Measurements from ENCODE around the gene SH3RF3. TPM values are rescaled to one million over a fixed set of nuclear protein-coding genes. Genes with fewer than 3 reads are reported as not detected.

The SH3RF3 gene
- total RNA-seq, 2 experiments from 2014 or later: 2.2 to 2.5 TPM

DNA sequence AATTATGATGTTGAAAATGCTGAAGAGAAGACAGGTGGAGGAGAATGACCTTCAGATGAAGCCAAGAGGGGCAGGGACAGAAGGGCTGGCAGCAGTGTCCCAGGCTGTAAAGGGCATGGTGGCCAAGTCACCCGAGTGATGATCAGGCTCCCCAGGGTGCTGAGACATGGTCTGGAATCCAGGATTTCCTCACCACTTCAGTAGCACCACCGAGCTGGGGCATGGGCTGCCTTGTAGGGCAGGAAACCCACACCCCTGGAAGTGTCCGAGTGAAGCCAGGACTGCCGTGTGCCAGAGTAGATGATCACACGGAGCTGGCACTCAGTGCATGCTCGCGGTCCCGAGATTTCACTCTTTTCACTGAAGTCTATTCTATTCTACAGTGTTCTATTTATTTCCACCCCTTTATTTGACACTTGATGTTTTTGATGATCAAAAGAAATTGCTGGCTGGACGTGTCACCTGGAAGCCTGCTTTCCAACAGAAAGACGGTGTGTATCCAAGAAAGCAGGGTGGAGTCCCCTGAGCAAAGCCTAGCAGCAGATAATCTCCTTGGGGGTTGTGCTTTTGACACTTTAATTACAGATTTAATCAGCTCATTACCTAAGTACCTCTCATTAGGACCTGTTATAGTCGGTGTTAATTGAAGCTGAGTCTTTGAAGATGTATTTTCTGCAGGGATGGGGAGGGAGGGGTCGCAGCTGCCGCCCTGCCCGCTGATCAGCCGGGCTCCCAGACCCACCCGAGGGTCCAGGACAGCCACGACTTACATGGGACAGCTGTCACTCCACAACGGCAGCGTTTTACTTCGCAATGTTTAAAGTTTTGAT lies 392.4 kb downstream of the SH3RF3 start:
- no peak overlapping the region for H3K27ac Mint-ChIP-seq

DNA sequence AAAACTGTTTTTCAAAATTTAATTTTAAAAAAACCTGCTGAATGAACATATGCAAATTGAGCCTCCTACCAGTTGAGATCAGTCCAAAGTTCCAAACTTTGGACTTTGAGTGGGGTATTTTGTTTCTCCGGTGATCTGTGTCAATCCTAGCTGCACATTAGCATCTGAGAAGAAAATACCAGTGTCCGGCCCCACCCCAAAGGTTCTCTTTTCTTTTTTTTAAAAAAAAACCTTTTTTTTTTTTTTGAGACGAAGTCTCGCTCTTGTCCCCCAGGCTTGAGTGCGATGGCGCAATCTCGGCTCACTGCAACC lies 393.0 kb downstream of the SH3RF3 start:
- Mint-ChIP-seq H3K4me3 (no peak overlapping the region), H3K4me1 (no peaks in the 10 kb centered on the region), H3K36me3 (no peaks in the 10 kb centered on the region), H3K27me3 (no peaks in the 10 kb centered on the region), H3K27ac (no peak overlapping the region), H3K9me3 (no peaks in the 10 kb centered on the region)
- no peak for DNase-seq

More for the DNA sequence above, 392.4 kb downstream of the SH3RF3 start:
- Mint-ChIP-seq H3K4me1 (no peaks in the 10 kb centered on the region), H3K27me3 (no peaks in the 10 kb centered on the region), H3K36me3 (no peaks in the 10 kb centered on the region), H3K4me3 (no peak overlapping the region), H3K9me3 (no peaks in the 10 kb centered on the region)
- no peak for DNase-seq

- Mint-ChIP-seq H3K27ac (no peak overlapping the region), H3K36me3 (no peaks in the 10 kb centered on the region), H3K27me3 (no peaks in the 10 kb centered on the region), H3K4me3 (no peak overlapping the region), H3K9me3 (no peaks in the 10 kb centered on the region), H3K4me1 (no peaks in the 10 kb centered on the region)
- no peak for DNase-seq
Measured at GRCh38 chr2:109523121-109523520, 394.1 kb downstream of the SH3RF3 start.

GRCh38 chr2:109523536-109524361 lies 394.7 kb downstream of the SH3RF3 start:
- Mint-ChIP-seq H3K27ac (no peak overlapping the region), H3K36me3 (no peaks in the 10 kb centered on the region), H3K9me3 (no peaks in the 10 kb centered on the region), H3K27me3 (no peaks in the 10 kb centered on the region), H3K4me1 (no peaks in the 10 kb centered on the region), H3K4me3 (no peak overlapping the region)
- DNase-seq: no peak

DNA sequence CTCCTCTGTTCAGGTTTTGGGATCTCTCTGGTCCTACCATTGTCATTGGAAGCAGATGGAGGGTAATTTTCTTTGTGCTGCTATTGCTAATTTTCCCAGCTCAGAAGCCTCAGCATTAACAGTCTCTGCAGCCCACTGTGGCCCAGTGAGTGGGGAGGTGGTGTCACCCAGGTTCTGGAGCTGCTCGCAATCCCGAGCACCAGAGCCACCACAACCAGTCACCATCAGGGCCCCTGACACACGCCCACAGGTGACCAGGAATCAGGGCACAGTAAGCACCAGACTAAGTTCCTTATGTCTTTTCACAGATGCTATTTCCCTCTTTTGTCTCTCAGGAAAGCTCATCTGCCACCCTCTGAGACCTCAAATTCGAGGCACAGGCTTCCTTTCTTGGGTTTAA lies 396.8 kb downstream of the SH3RF3 start:
- H3K36me3 Mint-ChIP-seq: no peaks in the 10 kb centered on the region
- H3K9me3 Mint-ChIP-seq: no peaks in the 10 kb centered on the region
- H3K4me1 Mint-ChIP-seq: no peaks in the 10 kb centered on the region
- H3K27me3 Mint-ChIP-seq: no peaks in the 10 kb centered on the region
- H3K27ac Mint-ChIP-seq: no peak overlapping the region
- H3K4me3 Mint-ChIP-seq: no peak overlapping the region
- no peak for DNase-seq

DNA sequence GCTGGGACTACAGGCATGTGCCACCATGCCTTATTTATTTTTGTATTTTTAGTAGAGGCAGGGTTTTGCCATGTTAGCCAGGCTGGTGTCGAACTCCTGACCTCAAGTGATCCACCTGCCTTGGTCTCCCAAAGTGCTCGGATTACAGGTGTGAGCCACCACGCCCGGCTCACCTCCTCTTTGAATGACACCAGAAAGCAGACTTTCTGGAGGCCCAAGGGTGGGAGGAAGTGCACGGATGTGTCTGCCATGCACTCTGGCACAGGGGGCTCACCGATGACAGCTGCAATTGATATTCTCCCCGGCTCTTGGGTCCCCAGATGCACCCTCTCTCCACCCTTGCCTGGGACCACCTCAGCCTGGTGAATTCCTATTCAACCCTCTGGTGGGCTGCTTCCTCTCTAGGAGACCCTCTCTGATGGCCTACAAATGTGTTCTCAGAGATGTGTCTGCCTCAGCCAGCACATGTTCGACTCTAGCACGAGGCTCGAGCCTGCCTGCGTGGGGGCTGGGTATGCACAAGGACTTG lies 397.5 kb downstream of the SH3RF3 start:
- Mint-ChIP-seq H3K27ac (no peak overlapping the region), H3K4me1 (no peaks in the 10 kb centered on the region), H3K9me3 (no peaks in the 10 kb centered on the region), H3K27me3 (no peaks in the 10 kb centered on the region), H3K36me3 (no peaks in the 10 kb centered on the region), H3K4me3 (no peak overlapping the region)
- DNase-seq: no peak

DNA sequence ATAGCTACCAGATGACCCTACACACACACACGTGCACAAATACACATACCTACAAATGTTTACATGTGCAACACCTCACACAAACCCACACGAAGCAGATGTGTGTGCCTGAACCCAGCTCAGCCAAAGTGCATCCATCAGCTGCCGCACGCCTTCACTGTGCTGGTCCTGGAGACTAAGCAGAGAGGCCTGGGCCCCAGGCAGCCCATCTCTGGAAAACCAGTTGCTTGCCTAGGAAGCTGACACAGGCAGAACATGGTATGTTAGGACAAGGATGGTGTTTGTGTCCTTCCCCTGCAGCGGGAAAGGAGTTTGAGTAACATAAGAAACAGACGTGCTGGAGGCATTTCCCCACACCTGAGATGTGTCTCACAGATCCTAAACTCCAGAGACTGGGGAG lies 398.1 kb downstream of the SH3RF3 start:
- Mint-ChIP-seq H3K27ac (no peak overlapping the region), H3K4me3 (no peak overlapping the region), H3K4me1 (no peaks in the 10 kb centered on the region), H3K9me3 (no peaks in the 10 kb centered on the region), H3K27me3 (no peaks in the 10 kb centered on the region), H3K36me3 (no peaks in the 10 kb centered on the region)
- DNase-seq: no peak

GRCh38 chr2:109527846-109528705 lies 399.1 kb downstream of the SH3RF3 start:
- Mint-ChIP-seq H3K9me3 (no peaks in the 10 kb centered on the region), H3K4me3 (no peak overlapping the region), H3K27me3 (no peaks in the 10 kb centered on the region), H3K27ac (no peak overlapping the region), H3K4me1 (no peaks in the 10 kb centered on the region), H3K36me3 (no peaks in the 10 kb centered on the region)
- no peak for DNase-seq

DNA sequence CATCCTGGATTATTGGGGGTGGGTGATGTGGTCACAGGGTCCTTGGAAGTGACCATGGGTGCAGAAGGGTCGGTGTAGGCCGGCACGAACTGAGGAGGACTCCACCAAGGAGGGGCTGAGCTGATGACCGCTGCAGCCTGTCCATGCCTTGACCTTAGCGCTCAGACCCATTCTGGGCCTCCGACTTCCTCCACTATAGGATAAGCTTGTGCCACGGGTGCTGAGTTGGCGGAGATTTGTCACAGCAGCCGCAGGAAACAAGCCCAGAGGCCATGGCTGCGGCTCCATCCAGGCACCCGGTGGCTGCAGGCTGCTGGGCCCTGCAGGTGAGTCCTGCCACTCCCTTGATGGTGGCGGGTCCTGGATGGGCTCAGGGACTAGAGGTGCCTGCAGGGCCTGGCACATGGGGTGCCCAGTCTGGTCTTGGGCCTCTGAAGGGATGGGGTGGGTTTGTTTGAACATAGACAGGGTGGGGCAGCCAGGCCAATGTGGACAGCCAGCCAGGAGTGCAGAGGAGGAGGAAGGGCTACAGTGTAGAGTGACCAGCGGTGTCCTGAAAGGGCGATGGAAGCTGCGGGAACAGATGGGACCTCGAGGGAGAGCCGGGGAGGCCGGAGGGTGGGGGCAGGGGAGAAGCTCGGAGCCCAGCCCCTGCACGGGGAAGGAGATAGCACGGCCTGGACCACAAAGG lies 400.0 kb downstream of the SH3RF3 start:
- Mint-ChIP-seq H3K4me1 (no peaks in the 10 kb centered on the region), H3K27me3 (no peaks in the 10 kb centered on the region), H3K27ac (no peak overlapping the region), H3K36me3 (no peaks in the 10 kb centered on the region), H3K4me3 (no peak overlapping the region), H3K9me3 (no peaks in the 10 kb centered on the region)
- no peak for DNase-seq

GRCh38 chr2:109529532-109530449 lies 400.8 kb downstream of the SH3RF3 start:
- DNase-seq: no peak
- Mint-ChIP-seq H3K4me1 (no peaks in the 10 kb centered on the region), H3K4me3 (no peak overlapping the region), H3K27ac (no peak overlapping the region), H3K9me3 (no peaks in the 10 kb centered on the region), H3K27me3 (no peaks in the 10 kb centered on the region), H3K36me3 (no peaks in the 10 kb centered on the region)

DNA sequence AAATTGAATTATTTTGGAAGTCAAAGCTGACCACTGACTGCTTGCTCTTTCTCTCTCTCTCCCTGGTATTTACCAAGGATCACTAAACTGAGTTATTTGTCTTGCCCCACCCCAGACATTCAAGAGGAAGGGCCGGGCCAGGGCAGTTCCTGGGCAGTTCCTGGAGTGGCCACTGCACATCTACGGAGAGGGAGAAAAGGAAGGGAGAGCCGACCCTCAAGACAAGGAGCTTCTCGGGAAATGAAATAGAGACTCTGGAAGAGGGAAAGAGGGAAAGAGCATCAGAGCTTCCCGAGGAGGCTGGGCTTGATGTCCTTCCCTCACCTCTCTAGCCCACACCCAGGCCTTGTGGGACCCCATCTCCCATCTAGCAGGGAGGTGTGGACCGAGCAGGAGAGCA lies 401.7 kb downstream of the SH3RF3 start:
- no peak overlapping the region for H3K4me3 Mint-ChIP-seq
- no peak for DNase-seq
- H3K9me3 Mint-ChIP-seq: no peaks in the 10 kb centered on the region
- H3K4me1 Mint-ChIP-seq: no peaks in the 10 kb centered on the region
- no peak overlapping the region for H3K27ac Mint-ChIP-seq
- H3K36me3 Mint-ChIP-seq: no peaks in the 10 kb centered on the region
- no peaks in the 10 kb centered on the region for H3K27me3 Mint-ChIP-seq

GRCh38 chr2:109531221-109531620 lies 402.2 kb downstream of the SH3RF3 start:
- Mint-ChIP-seq H3K4me1 (no peaks in the 10 kb centered on the region), H3K27ac (no peak overlapping the region), H3K9me3 (no peaks in the 10 kb centered on the region), H3K4me3 (no peak overlapping the region), H3K27me3 (no peaks in the 10 kb centered on the region), H3K36me3 (no peaks in the 10 kb centered on the region)
- no peak for DNase-seq

- H3K4me1 Mint-ChIP-seq: no peaks in the 10 kb centered on the region
- no peaks in the 10 kb centered on the region for H3K27me3 Mint-ChIP-seq
- no peaks in the 10 kb centered on the region for H3K36me3 Mint-ChIP-seq
- no peak overlapping the region for H3K27ac Mint-ChIP-seq
- no peaks in the 10 kb centered on the region for H3K9me3 Mint-ChIP-seq
- H3K4me3 Mint-ChIP-seq: no peak overlapping the region
- no peak for DNase-seq
Measured at GRCh38 chr2:109531896-109532727, 403.1 kb downstream of the SH3RF3 start.
